Kidney epithelial cell (primary cell): ENCODE results near the gene GMPR2. TPM values are rescaled to one million over a fixed set of nuclear protein-coding genes. Genes with fewer than 3 reads are reported as not detected.

Experiments used
- DNase-seq: peaks from one replicate; pipeline ENCODE4 v3.0.0-alpha.2; 2010; ENCODE audit warnings: low read depth
- H3K27me3 ChIP-seq: 2 replicates; pipeline ENCODE4 v1.6.0; 2011; ENCODE audit warnings: low read length; ENCODE audit not compliant: control insufficient read depth, insufficient read depth
- H3K36me3 ChIP-seq: 2 replicates; pipeline ENCODE4 v1.5.1; 2011; ENCODE audit warnings: low read length; ENCODE audit not compliant: control insufficient read depth, insufficient read depth
- H3K4me3 ChIP-seq: 2 replicates; pipeline ENCODE4 v1.5.1; 2011; ENCODE audit warnings: low read depth, mild to moderate bottlenecking, control low read depth, low read length
- CTCF ChIP-seq: IDR thresholded peaks from 2 replicates; pipeline ENCODE4 v1.5.1; 2011; ENCODE audit warnings: mild to moderate bottlenecking, moderate library complexity, low read length, control low read depth, inconsistent platforms; ENCODE audit not compliant: insufficient read depth, poor library complexity, severe bottlenecking
- total RNA-seq: library from RNA; depleted of rRNA; stranded (reverse); fragments of >200 nt; gene quantifications from 2 replicates; pipeline ENCODE4 v1.2.3, GENCODE V29; 2015

The GMPR2 gene
- total RNA-seq, 1 donor from 2014 or later, result 54.7 TPM

- Histone ChIP-seq H3K27me3 (no peaks in the 10 kb centered on the region), H3K4me3 (no peak overlapping the region), H3K36me3 (no peaks in the 10 kb centered on the region)
- DNase-seq, result no peak
- TF ChIP-seq CTCF, result no peak
These were observed 14.1 kb downstream of the GMPR2 start for GRCh38 chr14:24246765-24247212.

- Histone ChIP-seq H3K4me3 (no peak overlapping the region), H3K36me3 (no peaks in the 10 kb centered on the region), H3K27me3 (no peaks in the 10 kb centered on the region)
- TF ChIP-seq CTCF, result no peak
- DNase-seq, result no peak
These were observed 14.7 kb downstream of the GMPR2 start for GRCh38 chr14:24247422-24247821.

GRCh38 chr14:24249230-24250021 is 16.7 kb downstream of the GMPR2 start:
- Histone ChIP-seq H3K36me3 (no peaks in the 10 kb centered on the region), H3K4me3 (no peak overlapping the region)
- no peak for TF ChIP-seq CTCF

GRCh38 chr14:24250354-24250753 is 17.6 kb downstream of the GMPR2 start:
- TF ChIP-seq CTCF, result no peak
- Histone ChIP-seq H3K4me3 (no peak overlapping the region), H3K27me3 (no peaks in the 10 kb centered on the region), H3K36me3 (no peaks in the 10 kb centered on the region)
- DNase-seq, result no peak

More at GRCh38 chr14:24249230-24250021, 16.7 kb downstream of the GMPR2 start:
- no peak for DNase-seq
- H3K27me3 ChIP-seq, result no peaks in the 10 kb centered on the region

- no peak for DNase-seq
- H3K27me3 ChIP-seq, result no peaks in the 10 kb centered on the region
- H3K36me3 ChIP-seq, result no peaks in the 10 kb centered on the region
- H3K4me3 ChIP-seq, result no peak overlapping the region
- TF ChIP-seq CTCF, result no peak
These were observed 19.2 kb downstream of the GMPR2 start for GRCh38 chr14:24251880-24252288.
